HG02571 (cell line): ENCODE results near the gene CYP3A5.
"Not testable (repeated sequence)": the region's sequence is repeated elsewhere in the genome, so short reads cannot be mapped to it uniquely, and the experiment has no call there.

Source experiments
- ATAC-seq: cut with Tn5 transposase; IDR thresholded peaks from one replicate; pipeline ENCODE4 v1.9.1; 2021; ENCODE audit warnings: mild to moderate bottlenecking, moderate library complexity; ENCODE audit not compliant: unreplicated experiment

The CYP3A5 gene

DNA sequence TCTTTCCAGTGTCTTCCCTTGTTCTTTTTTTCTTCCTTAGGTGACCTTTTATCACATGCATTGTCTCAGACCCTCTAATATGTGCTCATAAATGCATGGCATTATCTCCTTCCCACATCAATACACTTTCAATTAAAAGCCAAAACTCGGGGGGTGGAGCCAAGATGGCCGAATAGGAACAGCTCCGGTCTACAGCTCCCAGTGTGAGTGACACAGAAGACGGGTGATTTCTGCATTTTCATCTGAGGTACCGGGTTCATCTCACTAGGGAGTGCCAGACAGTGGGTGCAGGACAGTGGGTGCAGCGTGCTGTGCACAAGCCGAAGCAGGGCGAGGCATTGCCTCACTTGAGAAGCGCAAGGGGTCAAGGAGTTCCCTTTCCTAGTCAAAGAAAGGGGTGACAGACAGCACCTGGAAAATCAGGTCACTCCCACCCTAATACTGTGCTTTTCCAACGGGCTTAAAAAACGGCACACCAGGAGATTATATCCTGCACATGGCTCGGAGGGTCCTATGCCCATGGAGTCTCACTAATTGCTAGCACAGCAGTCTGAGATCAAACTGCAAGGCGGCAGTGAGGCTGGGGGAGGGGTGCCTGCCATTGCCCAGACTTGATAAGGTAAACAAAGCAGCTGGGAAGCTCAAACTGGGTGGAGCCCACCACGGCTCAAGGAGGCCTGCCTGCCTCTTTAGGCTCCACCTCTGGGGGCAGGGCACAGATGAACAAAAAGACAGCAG is 6.2 kb upstream of the CYP3A5 start:
- ATAC-seq = not testable (repeated sequence)

DNA sequence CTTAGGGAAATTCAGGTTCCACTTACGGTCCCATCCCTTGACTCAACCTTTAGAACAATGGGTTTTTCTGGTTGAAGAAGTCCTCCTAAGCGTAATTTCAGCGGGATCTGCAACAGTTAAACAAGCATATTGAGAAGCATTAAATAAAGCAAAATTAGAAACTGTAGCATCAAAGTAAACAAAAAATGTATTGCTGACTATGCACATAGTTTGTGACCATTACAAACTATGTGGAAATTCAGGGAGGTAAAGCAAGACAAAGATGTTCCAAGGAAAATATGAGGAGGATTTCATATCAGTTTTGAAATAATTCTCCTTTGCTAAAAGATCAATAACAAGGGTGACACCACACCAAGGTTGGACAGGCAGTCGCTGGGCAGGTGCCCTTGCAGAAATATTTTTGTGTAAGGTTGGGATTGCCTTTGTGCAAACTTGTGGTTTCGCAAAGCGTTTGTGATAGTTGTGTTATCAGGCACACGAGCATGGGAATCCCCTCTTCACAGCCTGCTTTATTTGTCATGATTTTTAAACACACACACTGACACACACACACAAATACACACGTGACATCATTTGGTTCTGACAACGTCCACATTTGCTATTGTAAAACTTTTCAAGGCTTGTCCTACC is 5.4 kb upstream of the CYP3A5 start:
- ATAC-seq = no peak

DNA sequence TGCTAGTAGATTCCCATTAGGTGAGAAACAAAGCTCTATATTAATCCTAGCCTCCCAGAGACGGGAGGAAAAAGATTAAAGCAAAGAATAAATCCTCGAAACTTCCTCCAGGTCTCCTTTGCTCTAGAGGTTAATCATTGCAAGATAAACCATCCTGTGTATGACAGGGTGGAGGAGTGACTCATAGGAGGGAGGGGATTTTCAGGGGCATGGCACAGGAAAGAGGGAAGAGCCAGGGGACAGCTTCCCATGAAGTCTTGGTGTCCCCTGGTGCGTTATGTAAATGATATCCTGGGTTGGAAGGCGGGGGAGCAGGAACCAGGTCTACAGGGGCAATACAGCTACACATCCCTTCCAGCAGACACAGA is 780 bp downstream of the CYP3A5 start:
- ATAC-seq = no peak

DNA sequence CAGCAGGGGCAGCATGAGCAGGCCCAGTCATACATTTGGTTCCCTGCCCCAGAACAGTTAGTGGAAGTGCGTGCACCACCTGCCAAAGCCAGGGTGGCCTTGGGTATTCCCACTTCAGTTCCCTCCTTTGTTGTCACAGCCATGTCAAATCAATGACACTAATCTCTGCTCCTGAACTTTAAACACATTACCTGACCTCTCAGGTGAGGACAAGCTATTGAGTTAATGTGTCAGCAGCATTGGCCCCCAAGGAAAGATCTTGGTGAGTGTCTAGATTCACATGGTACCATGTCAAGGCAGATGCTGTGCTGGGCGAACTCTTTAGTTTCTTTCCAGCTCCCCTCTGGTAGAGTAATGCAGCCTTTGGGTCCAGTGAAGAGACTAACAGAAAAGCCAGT is 2.1 kb downstream of the CYP3A5 start:
- no peak for ATAC-seq

DNA sequence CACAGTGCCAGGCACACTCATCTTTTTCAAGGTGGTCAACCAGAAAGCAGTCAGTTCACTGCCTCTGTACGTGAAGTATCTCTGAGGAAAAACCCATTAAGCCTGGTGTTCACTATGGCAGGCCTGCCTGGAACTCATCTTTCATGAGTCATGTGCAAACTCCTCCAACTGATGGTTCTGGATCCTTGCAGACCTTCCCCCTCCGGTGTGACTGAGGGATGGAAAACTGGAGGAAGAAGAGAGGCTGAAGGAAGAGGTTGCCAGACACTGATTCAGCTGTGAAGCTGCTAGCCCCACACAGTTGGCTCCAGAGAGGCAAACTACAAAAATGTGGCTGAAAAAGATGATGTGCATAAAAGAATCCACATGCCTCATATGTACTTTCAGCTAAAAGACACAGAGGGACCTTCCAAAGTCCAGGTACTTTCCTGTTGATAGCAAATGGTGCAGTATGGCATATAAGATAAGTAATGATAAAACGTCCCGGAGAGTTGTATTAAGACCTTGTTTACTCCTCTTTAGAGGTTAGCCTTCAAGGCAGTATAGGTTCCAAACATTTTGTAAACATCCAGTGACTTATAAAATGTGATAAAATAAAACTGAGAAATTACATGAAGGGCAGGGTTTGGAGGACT is 2.7 kb downstream of the CYP3A5 start:
- ATAC-seq = no peak

DNA sequence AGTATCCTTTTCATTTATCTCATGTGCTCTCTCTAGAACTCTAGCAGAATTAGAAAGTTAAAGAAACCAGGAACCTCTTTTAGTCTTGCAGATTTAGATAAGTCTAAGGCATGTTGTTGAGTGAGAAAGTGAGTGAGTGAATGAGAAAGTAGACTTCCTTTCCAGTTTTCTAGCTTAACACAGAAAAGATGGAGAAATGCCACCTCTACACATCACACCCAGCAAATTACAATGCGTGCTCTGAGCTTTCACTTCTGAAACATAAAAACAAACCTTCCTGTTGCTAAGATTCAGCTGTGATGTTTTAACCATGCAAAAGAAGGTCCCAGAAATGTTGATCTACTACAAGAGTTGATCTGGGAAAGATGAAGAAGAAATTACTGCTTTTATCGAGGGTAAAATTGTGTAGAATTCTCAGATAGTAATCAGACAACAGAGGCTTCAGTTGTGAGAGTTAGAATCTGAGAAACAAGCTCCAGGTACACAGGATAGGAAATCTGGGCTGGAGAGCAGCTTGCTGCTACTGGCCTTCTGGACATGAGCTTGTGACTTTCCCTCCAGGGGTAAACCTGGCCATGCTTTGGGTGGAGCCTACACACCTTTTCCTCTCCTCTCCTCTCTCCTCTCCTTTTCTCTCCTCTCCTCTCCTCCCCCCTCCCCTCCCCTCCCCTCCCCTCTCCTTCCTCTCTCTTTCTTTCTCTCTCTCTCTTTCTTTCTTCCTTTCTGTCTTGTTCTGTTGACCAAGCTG is 4.6 kb downstream of the CYP3A5 start:
- no peak for ATAC-seq

DNA sequence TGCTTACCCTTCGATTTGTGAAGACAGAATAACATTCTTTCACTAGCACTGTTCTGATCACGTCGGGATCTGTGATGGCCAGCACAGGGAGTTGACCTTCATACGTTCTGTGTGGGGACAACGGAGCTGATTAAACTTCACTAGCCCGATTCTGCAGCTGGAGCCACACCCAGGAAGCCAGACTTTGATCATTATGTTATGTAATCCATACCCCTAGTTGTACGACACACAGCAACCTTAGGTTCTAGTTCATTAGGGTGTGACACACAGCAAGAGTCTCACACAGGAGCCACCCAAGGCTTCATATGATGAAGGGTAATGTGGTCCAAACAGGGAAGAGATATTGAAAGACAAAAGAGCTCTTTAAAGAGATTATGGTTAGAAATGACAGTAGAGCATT is 7.2 kb downstream of the CYP3A5 start:
- no peak for ATAC-seq

DNA sequence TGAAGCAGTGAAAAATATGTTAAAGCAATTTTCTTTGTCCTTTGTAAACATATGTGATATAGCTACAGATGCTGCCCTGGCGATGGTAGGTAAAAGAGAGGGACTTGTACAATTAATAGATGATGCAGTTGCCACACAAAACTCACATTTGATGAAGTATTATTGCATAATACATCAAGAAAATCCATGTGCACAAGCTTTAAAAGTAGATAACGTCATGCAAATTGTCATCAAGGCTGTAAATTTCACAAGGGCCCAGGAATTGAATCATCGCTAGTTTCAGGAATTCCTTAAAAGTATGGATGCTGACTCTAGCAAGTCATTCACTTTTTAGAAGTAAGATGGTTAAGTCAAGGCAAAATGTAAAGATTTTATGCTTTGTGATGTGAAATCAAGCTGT is 10.0 kb downstream of the CYP3A5 start:
- no peak for ATAC-seq

DNA sequence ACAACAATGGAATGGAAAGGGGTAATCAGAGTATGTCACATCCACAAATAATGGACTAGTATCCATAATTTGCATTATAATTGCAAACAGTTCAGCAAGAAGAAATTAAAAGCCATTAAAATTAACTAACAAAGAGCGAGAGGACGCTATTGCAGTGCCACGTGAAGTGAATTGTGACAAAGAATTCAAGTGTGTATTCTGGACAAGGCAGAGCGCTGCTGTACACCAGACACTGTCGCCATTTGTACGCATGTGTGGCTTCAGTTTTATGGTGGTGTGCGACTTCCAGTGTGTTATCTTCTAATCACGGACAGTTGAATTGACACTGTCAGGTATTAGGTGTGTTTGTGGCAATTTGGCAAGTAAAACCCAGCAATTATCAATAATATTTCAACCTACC is 11.3 kb downstream of the CYP3A5 start:
- no peak for ATAC-seq

DNA sequence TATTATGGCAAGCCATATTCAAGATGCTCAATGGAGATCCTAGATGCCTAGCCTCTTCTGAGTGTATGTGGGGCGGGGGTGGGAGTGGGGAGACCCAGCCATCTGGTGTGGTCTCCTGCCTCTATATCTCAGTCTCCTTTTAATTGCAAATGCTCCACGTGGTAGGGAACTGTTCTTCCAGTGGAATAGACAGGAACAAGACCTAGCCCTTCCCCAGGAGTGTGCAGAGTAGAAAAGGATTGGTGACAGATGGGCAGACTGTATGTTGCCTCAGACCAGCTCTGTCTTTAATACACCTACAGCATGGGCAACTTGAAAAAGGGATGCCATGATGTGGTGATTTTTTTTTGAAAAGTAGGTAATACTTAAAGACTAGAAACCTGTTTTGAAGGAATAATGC is 12.6 kb downstream of the CYP3A5 start:
- no peak for ATAC-seq

DNA sequence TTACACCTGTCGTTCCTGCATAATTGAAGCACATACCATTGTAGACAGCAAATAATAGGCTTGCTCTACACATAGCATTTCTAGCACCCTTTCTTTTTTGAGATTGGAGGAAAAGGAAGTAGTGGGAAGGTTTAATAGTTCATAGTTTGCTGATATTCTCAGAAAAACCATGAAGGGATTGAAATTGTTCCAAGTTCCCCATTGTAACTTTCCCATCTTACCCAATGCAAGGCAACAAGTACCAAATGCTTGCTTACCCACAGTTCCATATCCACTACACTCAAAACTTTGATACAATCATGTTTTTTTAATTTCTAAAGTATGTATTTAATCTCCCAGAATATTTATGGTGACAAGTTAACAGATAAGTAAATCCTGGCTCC is 13.8 kb downstream of the CYP3A5 start:
- no peak for ATAC-seq

DNA sequence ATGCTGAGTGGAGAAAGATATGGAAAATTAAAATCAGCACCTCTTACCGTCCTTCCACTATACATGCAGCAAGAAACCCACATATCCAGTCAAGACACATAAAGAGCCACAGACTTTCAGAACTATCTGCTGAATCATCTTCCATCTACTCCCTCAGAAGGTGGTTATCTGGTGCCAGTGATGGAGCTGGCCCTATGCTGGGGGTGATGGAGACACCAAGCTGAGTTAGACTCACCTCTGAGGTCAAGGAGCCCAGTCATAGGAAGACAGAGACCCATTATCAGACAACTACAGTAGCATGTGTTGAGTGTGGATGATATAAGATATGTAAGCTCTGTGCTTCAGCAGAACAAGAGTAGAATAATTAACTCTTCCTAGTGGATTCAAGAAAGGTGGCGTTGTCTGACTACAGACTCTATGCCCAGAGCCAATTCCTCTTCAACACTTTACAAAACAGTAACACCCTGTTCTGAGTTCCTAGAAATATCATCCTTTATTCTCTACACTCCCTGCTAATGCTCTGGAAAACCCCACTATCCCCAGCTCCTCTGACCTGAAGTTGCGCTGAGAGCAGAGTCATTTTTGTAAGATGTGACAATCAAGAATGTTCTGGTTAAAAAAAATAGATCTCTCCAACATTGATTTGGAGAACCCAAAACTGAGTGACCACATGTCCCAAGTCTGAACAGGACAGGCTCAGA is 14.3 kb downstream of the CYP3A5 start:
- ATAC-seq = no peak

DNA sequence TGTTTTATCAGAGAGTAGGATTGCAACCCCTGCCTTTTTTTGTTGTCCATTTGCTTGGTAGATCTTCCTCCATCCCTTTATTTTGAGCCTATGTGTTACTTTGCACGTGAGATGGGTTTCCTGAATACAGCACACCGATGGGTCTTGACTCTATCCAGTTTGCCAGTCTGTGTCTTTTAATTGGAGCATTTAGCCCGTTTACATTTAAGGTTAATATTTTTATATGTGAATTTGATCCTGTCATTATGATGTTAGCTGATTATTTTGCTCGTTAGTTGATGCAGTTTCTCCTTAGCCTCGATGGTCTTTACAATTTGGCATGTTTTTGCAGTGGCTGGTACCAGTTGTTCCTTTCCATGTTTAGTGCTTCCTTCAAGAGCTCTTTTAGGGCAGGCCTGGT is 21.9 kb downstream of the CYP3A5 start:
- ATAC-seq = not testable (repeated sequence)

DNA sequence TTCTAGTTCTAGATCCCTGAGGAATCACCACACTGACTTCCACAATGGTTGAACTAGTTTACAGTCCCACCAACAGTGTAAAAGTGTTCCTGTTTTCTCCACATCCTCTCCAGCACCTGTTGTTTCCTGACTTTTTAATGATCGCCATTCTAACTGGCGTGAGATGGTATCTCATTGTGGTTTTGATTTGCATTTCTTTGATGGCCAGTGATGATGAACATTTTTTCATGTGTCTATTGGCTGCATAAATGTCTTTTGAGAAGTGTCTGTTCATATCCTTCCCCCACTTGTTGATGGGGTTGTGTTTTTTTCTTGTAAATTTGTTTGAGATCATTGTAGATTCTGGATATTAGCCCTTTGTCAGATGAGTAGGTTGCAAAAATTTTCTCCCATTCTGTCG is 25.2 kb downstream of the CYP3A5 start:
- ATAC-seq = not testable (repeated sequence)

DNA sequence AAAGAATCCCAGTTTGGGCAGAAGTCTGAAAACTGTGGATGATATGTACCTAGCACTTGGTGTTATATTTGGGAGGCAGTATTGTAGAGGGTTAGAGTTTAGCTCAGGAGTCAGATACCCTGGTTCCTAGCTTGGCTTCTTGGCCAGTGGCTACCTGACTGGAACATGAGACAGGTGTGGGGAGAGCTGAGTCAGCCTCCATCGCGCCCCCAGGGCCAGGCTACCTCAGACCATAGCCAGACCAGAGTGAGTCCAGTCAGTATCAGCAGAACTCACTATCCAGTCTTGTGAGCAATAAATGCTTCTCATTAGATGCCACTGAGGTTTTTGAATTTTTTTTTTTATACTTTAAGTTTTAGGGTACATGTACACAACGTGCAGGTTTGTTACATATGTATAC is 26.0 kb downstream of the CYP3A5 start:
- no peak for ATAC-seq

DNA sequence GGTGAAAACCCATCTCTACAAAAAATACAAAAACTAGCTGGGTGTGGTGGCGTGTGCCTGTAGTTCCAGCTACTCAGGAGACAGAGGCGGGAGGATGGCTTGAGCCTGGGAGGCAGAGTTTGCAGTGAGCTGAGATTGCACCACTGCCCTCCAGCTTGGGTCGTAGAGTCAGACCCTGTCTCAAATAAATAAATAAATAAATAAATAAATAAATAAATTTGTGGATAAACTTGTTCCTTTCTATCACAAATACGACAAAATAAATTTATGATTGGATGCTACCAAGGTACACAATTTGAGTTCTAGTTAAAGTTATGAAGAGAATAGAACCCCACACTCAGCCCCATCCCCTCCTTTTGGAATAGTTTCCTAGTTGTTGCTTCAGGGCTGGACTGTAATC is 26.5 kb downstream of the CYP3A5 start:
- not testable (repeated sequence) for ATAC-seq

DNA sequence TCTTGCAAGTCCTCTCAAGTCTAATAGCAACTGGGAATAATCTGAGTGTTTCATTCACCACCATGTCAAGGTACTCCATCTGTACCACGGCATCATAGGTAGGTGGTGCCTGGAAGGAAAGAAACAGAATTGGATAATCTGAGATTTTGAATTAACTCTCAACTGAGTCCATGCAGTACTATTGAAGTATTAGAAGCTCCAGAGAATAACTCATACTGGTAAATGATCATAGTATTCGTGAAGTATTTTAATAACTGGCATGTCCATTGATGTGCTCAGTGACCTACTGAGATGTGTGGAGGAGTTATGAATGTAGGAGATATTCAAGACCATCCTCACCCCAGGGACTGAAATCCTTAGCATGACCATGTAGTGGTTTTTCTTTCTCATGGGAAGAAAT is 27.1 kb downstream of the CYP3A5 start:
- ATAC-seq = no peak

DNA sequence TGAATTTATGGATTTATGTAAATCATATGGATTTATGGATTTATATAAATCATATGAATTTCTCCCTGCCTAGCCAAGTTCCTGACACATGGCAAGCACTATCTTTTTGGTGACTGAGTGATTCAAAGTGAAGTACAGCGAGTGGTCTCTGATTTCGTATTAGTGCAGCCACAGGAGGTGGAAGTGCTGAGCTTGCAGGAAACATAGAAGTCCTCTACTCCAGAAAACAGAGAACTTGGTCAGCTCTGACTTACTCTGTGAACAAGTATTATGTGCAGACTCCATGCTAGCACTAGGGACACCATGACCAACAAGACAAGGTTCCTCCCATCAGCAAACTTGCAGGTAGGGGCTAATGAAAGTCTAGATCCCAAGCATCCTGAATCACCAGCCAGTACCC is 28.5 kb downstream of the CYP3A5 start:
- ATAC-seq = no peak

DNA sequence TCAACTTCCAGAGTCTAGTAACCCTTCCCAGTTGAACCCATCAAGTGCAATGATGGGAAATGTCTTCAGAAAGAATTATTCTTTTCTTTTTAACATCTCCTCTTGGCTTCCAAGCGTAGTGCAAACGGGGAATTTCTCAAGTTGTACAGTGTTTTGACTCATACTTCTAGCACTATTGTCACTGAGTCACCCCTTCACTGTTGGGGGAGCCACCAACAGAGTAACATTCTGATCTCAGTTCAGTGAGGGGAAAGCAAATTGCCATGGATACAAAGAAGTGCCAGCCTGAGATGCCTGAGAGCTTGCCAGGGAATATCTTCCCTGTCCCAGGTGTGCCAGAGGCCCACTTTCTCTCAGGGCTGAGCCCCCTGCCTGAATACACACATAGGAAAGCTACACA is 31.0 kb downstream of the CYP3A5 start:
- no peak for ATAC-seq

DNA sequence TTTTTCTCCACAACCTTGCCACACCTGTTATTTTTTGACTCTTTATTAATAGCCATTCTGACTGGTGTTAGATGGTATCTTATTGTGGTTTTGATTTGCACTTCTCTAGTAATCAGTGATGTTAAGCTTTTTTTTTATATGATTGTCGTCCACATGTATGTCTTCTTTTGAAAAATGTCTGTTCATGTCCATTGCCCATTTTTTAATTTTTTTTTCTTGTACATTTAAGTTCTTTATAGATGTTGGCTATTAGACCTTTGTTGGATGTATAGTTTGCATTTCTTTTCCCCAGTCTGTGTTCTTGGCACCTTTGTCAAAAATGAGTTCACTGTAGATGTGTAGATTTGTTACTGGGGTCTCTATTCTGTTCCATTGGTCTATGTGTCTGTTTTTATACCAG is 34.2 kb downstream of the CYP3A5 start:
- ATAC-seq = no peak

DNA sequence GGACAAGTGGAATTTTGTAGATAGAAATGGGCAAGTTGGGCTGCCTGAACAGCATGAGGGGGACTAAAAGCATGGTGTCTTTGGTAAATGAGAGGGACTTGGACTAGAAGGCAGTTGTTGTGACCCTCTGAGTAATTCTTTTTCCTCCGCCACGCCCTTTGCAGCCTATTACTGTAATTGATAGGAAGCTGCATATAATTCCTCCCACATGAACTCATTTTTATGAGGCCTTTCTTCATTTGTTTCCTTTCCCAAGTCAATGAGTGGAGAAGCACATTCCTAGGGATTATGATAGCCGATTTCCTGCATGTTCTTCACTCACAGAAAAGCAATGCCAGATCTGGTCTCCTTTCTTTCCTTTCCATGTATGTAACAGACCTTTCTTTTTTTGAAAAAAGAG is 35.4 kb downstream of the CYP3A5 start:
- ATAC-seq = no peak
